HepG2 (cell line): ENCODE results near the gene EEF1AKMT1. TPM values are rescaled to one million over a fixed set of nuclear protein-coding genes. Genes with fewer than 3 reads are reported as not detected.

Experiments used
- BCL6 ChIP-seq: IDR thresholded peaks from 2 replicates; pipeline ENCODE4 v1.6.1; 2016; ENCODE audit warnings: missing genetic modification reagents, missing compliant biosample characterization
- ELF3 ChIP-seq: IDR thresholded peaks from 2 replicates; pipeline ENCODE4 v1.6.1; 2016; ENCODE audit warnings: missing genetic modification reagents, missing compliant biosample characterization
- GLMP ChIP-seq: sonication (generic); formaldehyde crosslinking; IDR thresholded peaks from 2 replicates; pipeline ENCODE4 v1.9.0; 2021; ENCODE audit warnings: missing genetic modification reagents, mild to moderate bottlenecking, borderline replicate concordance
- HDAC6 ChIP-seq: fragments of 200-600 bp; sonication (generic); IDR thresholded peaks from 2 replicates; pipeline ENCODE4 v1.7.0; 2017; ENCODE audit warnings: mild to moderate bottlenecking, antibody characterized with exemption, low read length, low read depth
- IKZF1 ChIP-seq: fragments of 450-650 bp; IDR thresholded peaks from 2 replicates; pipeline ENCODE4 v1.7.1; 2016
- MIER3 ChIP-seq: IDR thresholded peaks from 2 replicates; pipeline ENCODE4 v1.6.1; 2016; ENCODE audit warnings: missing compliant biosample characterization, borderline replicate concordance
- NCOR1 ChIP-seq: fragments of 200-600 bp; sonication (generic); IDR thresholded peaks from 2 replicates; pipeline ENCODE4 v1.7.0; 2017; ENCODE audit warnings: antibody characterized with exemption, low read length, borderline replicate concordance
- PCBP1 ChIP-seq: fragments of 200-400 bp; formaldehyde crosslinking; IDR thresholded peaks from 2 replicates; pipeline ENCODE4 v1.6.1; 2017; ENCODE audit warnings: mild to moderate bottlenecking, low read depth, low read length, borderline replicate concordance
- RBAK ChIP-seq: sonication (generic); formaldehyde crosslinking; IDR thresholded peaks from 2 replicates; pipeline ENCODE4 v1.5.1; 2020; ENCODE audit warnings: mild to moderate bottlenecking, missing genetic modification reagents
- ZFP36L2 ChIP-seq: sonication (generic); formaldehyde crosslinking; IDR thresholded peaks from 2 replicates; pipeline ENCODE4 v1.4.0; 2020; ENCODE audit warnings: missing genetic modification reagents
- ZNF121 ChIP-seq: sonication (generic); formaldehyde crosslinking; IDR thresholded peaks from 2 replicates; pipeline ENCODE4 v1.5.0; 2020; ENCODE audit warnings: mild to moderate bottlenecking, missing genetic modification reagents
- ZNF251 ChIP-seq: sonication (generic); formaldehyde crosslinking; IDR thresholded peaks from 2 replicates; pipeline ENCODE4 v1.9.0; 2021; ENCODE audit warnings: mild to moderate bottlenecking, missing genetic modification reagents
- ZNF331 ChIP-seq: sonication (generic); formaldehyde crosslinking; IDR thresholded peaks from 2 replicates; pipeline ENCODE4 v1.4.0; 2020; ENCODE audit warnings: missing genetic modification reagents
- ZNF563 ChIP-seq: sonication (generic); formaldehyde crosslinking; IDR thresholded peaks from 2 replicates; pipeline ENCODE4 v1.8.0; 2022; ENCODE audit warnings: mild to moderate bottlenecking, moderate library complexity, missing genetic modification reagents
- ZNF564 ChIP-seq: sonication (generic); formaldehyde crosslinking; IDR thresholded peaks from 2 replicates; pipeline ENCODE4 v1.8.1; 2023; ENCODE audit warnings: mild to moderate bottlenecking, missing genetic modification reagents
- ZNF567 ChIP-seq: sonication (generic); formaldehyde crosslinking; IDR thresholded peaks from 2 replicates; pipeline ENCODE4 v1.8.1; 2023; ENCODE audit warnings: mild to moderate bottlenecking, missing genetic modification reagents, borderline replicate concordance
- ZNF598 ChIP-seq: sonication (generic); formaldehyde crosslinking; IDR thresholded peaks from 2 replicates; pipeline ENCODE4 v1.5.1; 2020; ENCODE audit warnings: mild to moderate bottlenecking, missing genetic modification reagents, borderline replicate concordance
- ZNF703 ChIP-seq: sonication (generic); formaldehyde crosslinking; IDR thresholded peaks from 2 replicates; pipeline ENCODE4 v1.5.1; 2020; ENCODE audit warnings: missing genetic modification reagents, mild to moderate bottlenecking, moderate library complexity, borderline replicate concordance
- ZNF746 ChIP-seq: sonication (generic); formaldehyde crosslinking; IDR thresholded peaks from 2 replicates; pipeline ENCODE4 v1.8.0; 2022; ENCODE audit warnings: mild to moderate bottlenecking, missing genetic modification reagents
- polyA plus RNA-seq, 8 experiments: library from polyadenylated mRNA; depleted of rRNA in 3 of 8; stranded (reverse) in 7 of 8; unstranded in 1 of 8; fragments of >200 nt; fragmentation: Illumina TruSeq in 4 of 8; extraction: Trizol in 4 of 8; gene quantifications; 2 replicates each; pipeline versions ENCODE4 v1.2.1 to v1.2.3, GENCODE V29; 2011 to 2016; ENCODE audit warnings: low read depth in 4 of 8, missing spikeins in 1 of 8, mixed read lengths in 1 of 8; ENCODE audit not compliant: insufficient read depth in 1 of 8
- total RNA-seq, 5 experiments: library from RNA; depleted of rRNA; stranded (reverse); fragments of >200 nt; fragmentation: Illumina TruSeq; extraction: Trizol; gene quantifications; 2 replicates each; pipeline ENCODE4 v1.2.3, GENCODE V29; 2016; ENCODE audit warnings: low read depth in 1 of 5
- TF ChIP-seq, protein P1 (sequence below): sonication (generic); formaldehyde crosslinking; IDR thresholded peaks from 2 replicates; pipeline ENCODE4 v1.4.0; 2020; ENCODE audit warnings: missing genetic modification reagents, borderline replicate concordance
- TF ChIP-seq, protein P2 (sequence below): sonication (generic); formaldehyde crosslinking; IDR thresholded peaks from 2 replicates; pipeline ENCODE4 v1.5.0; 2020; ENCODE audit warnings: mild to moderate bottlenecking, missing genetic modification reagents

The EEF1AKMT1 gene
- total and polyA plus RNA-seq, 2 of the 13 experiments (the other 11 are each of a cell fraction or from before 2014, with no cell fraction given): 6.0 to 16.1 TPM

- TF ChIP-seq, protein P1, sequence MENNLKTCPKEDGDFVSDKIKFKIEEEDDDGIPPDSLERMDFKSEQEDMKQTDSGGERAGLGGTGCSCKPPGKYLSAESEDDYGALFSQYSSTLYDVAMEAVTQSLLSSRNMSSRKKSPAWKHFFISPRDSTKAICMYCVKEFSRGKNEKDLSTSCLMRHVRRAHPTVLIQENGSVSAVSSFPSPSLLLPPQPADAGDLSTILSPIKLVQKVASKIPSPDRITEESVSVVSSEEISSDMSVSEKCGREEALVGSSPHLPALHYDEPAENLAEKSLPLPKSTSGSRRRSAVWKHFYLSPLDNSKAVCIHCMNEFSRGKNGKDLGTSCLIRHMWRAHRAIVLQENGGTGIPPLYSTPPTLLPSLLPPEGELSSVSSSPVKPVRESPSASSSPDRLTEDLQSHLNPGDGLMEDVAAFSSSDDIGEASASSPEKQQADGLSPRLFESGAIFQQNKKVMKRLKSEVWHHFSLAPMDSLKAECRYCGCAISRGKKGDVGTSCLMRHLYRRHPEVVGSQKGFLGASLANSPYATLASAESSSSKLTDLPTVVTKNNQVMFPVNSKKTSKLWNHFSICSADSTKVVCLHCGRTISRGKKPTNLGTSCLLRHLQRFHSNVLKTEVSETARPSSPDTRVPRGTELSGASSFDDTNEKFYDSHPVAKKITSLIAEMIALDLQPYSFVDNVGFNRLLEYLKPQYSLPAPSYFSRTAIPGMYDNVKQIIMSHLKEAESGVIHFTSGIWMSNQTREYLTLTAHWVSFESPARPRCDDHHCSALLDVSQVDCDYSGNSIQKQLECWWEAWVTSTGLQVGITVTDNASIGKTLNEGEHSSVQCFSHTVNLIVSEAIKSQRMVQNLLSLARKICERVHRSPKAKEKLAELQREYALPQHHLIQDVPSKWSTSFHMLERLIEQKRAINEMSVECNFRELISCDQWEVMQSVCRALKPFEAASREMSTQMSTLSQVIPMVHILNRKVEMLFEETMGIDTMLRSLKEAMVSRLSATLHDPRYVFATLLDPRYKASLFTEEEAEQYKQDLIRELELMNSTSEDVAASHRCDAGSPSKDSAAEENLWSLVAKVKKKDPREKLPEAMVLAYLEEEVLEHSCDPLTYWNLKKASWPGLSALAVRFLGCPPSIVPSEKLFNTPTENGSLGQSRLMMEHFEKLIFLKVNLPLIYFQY (CRISPR knock-in tag): no peak
- TF ChIP-seq ZNF331 (CRISPR knock-in tag) (no peak), HDAC6 (no peak), GLMP (CRISPR knock-in tag) (no peak), PCBP1 (no peak), BCL6 (CRISPR knock-in tag) (no peak), ZNF567 (no peak), ZNF703 (CRISPR knock-in tag) (no peak), ZNF564 (CRISPR knock-in tag) (no peak), ELF3 (CRISPR knock-in tag) (no peak), ZNF563 (CRISPR knock-in tag) (peak; percentile 61; the same call in 1 of the 2 replicates), ZNF251 (no peak), MIER3 (CRISPR knock-in tag) (no peak), ZNF121 (CRISPR knock-in tag) (no peak), IKZF1 (no peak), RBAK (CRISPR knock-in tag) (no peak), ZNF598 (CRISPR knock-in tag) (no peak), NCOR1 (no peak), ZNF746 (no peak), ZFP36L2 (CRISPR knock-in tag) (no peak)
- TF ChIP-seq, protein P2, sequence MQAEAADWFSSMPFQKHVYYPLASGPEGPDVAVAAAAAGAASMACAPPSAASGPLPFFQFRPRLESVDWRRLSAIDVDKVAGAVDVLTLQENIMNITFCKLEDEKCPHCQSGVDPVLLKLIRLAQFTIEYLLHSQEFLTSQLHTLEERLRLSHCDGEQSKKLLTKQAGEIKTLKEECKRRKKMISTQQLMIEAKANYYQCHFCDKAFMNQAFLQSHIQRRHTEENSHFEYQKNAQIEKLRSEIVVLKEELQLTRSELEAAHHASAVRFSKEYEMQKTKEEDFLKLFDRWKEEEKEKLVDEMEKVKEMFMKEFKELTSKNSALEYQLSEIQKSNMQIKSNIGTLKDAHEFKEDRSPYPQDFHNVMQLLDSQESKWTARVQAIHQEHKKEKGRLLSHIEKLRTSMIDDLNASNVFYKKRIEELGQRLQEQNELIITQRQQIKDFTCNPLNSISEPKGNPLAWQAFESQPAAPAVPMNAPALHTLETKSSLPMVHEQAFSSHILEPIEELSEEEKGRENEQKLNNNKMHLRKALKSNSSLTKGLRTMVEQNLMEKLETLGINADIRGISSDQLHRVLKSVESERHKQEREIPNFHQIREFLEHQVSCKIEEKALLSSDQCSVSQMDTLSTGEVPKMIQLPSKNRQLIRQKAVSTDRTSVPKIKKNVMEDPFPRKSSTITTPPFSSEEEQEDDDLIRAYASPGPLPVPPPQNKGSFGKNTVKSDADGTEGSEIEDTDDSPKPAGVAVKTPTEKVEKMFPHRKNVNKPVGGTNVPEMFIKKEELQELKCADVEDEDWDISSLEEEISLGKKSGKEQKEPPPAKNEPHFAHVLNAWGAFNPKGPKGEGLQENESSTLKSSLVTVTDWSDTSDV (CRISPR knock-in tag): no peak
Measured at GRCh38 chr13:20703780-20704458, 69.8 kb downstream of the EEF1AKMT1 start (continued).
